ENCODE measurements around the gene DUSP21. TPM values are rescaled to one million over a fixed set of nuclear protein-coding genes. Genes with fewer than 3 reads are reported as not detected.

Gene DUSP21
- total and polyA plus RNA-seq, 2 donors (not counting 3 experiments of a cell fraction or from before 2014, with no cell fraction given), result not detected

GRCh38 chrX:44882635-44883034 lies 38.8 kb downstream of the DUSP21 start:
- CTCF ChIA-PET, result no interaction called here
- TF ChIP-seq GATA2 (IDR thresholded peaks at IDR 0.05; ENCODE audit: insufficient read depth, insufficient read length, low read depth, low read length), result no peak
- TF ChIP-seq, protein P1, sequence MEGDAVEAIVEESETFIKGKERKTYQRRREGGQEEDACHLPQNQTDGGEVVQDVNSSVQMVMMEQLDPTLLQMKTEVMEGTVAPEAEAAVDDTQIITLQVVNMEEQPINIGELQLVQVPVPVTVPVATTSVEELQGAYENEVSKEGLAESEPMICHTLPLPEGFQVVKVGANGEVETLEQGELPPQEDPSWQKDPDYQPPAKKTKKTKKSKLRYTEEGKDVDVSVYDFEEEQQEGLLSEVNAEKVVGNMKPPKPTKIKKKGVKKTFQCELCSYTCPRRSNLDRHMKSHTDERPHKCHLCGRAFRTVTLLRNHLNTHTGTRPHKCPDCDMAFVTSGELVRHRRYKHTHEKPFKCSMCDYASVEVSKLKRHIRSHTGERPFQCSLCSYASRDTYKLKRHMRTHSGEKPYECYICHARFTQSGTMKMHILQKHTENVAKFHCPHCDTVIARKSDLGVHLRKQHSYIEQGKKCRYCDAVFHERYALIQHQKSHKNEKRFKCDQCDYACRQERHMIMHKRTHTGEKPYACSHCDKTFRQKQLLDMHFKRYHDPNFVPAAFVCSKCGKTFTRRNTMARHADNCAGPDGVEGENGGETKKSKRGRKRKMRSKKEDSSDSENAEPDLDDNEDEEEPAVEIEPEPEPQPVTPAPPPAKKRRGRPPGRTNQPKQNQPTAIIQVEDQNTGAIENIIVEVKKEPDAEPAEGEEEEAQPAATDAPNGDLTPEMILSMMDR (IDR thresholded peaks at IDR 0.05; ENCODE audit: extremely low read depth in 1 of 2, insufficient read depth in 1 of 2, low read depth in 1 of 2, low read length in 2 of 2), result no peak
- TF ChIP-seq POLR2A (IDR thresholded peaks at IDR 0.05; ENCODE audit: low read depth, low read length), result no peak
- TF ChIP-seq JUN (IDR thresholded peaks at IDR 0.05; ENCODE audit: borderline replicate concordance, insufficient read depth, insufficient read length, low read depth), result no peak
- TF ChIP-seq MYC (IDR thresholded peaks at IDR 0.05; ENCODE audit: low read depth, low read length), result no peak
- no peak overlapping the region for H3K27ac ChIP-seq (ENCODE audit: insufficient read depth, low read depth, low read length)
- peaks cover 3% of the 10 kb centered on the region for H4K20me1 ChIP-seq (replicated peaks; ENCODE audit: control insufficient read depth, extremely low read depth, insufficient read depth, low read length)
- H3K79me2 ChIP-seq (ENCODE audit: control insufficient read depth, insufficient read depth, low read length), result peaks cover 82% of the 10 kb centered on the region
- FAIRE-seq, result no peak
- H3K4me3 ChIP-seq (replicated peaks in 1 of 3; ENCODE audit: insufficient read depth in 1 of 3, low read depth in 1 of 3, low read length in 3 of 3), result no peak overlapping the region
- no peaks in the 10 kb centered on the region for H3K9me3 ChIP-seq (replicated peaks; ENCODE audit: control insufficient read depth, insufficient read depth, low read length)
- intact Hi-C loops (cut with micrococcal nuclease) (no loop called here), dilution Hi-C loops (cut with MboI; ENCODE audit: extremely low pct_ligation_motif_present, low sequenced_read_pairs) (no loop called here)
- no peak for DNase-seq (ENCODE audit: low read depth, low spot score)
- no peaks in the 10 kb centered on the region for H3K27me3 ChIP-seq (ENCODE audit: control insufficient read depth in 2 of 2, insufficient read depth in 2 of 2, low read length in 2 of 2)
- H3K4me2 ChIP-seq (ENCODE audit: insufficient read depth, low read length), result no peak overlapping the region
- no peaks in the 10 kb centered on the region for H3K4me1 ChIP-seq (ENCODE audit: control insufficient read depth, extremely low read depth, insufficient read depth, low read length)
- no peak overlapping the region for H2AFZ ChIP-seq (ENCODE audit: low read depth, low read length)
- no peaks in the 10 kb centered on the region for H3K9me1 ChIP-seq (replicated peaks; ENCODE audit: control insufficient read depth, extremely low read depth, insufficient read depth, low read length)
- POLR2A ChIA-PET, result no interaction called here
- H3K9ac ChIP-seq (replicated peaks; ENCODE audit: extremely low read depth, insufficient read depth, low read length), result no peak overlapping the region
- BruUV-seq (replicated peaks), result no TSS peak
- no peaks in the 10 kb centered on the region for H3K36me3 ChIP-seq (ENCODE audit: control insufficient read depth in 2 of 2, extremely low read depth in 1 of 2, insufficient read depth in 2 of 2, low read length in 2 of 2)

DNA sequence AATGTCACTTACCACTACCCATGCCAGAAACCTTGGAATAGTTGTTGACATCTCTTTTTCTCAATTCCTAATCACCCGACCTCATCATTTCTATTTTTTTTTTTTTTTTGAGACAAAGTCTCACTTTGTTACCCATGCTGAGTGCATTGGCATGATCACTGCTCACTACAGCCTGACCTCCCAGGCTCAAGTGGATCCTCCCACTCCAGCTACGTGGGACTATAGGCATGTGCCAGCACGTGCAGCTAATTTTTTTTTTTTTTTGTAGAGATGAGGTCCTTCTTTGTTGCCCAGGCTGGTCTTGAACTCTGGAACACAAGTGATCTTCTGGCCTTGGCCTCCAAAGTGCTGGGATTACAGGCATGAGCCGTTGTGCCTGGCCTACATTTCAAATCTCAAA lies 41.1 kb downstream of the DUSP21 start:
- Histone ChIP-seq H3K27me3 (ENCODE audit: control insufficient read depth in 2 of 2, insufficient read depth in 2 of 2, low read length in 2 of 2) (no peaks in the 10 kb centered on the region), H3K9ac (replicated peaks; ENCODE audit: extremely low read depth, insufficient read depth, low read length) (no peak overlapping the region), H3K9me3 (replicated peaks; ENCODE audit: control insufficient read depth, insufficient read depth, low read length) (no peaks in the 10 kb centered on the region), H4K20me1 (replicated peaks; ENCODE audit: control insufficient read depth, extremely low read depth, insufficient read depth, low read length) (peaks cover 3% of the 10 kb centered on the region), H2AFZ (ENCODE audit: low read depth, low read length) (no peak overlapping the region), H3K4me2 (ENCODE audit: insufficient read depth, low read length) (no peak overlapping the region), H3K79me2 (ENCODE audit: control insufficient read depth, insufficient read depth, low read length) (peaks cover 83% of the 10 kb centered on the region), H3K36me3 (ENCODE audit: control insufficient read depth in 2 of 2, extremely low read depth in 1 of 2, insufficient read depth in 2 of 2, low read length in 2 of 2) (no peaks in the 10 kb centered on the region), H3K27ac (ENCODE audit: insufficient read depth, low read depth, low read length) (no peak overlapping the region), H3K4me3 (replicated peaks in 1 of 3; ENCODE audit: insufficient read depth in 1 of 3, low read depth in 1 of 3, low read length in 3 of 3) (no peak overlapping the region), H3K4me1 (ENCODE audit: control insufficient read depth, extremely low read depth, insufficient read depth, low read length) (peaks cover 2% of the 10 kb centered on the region), H3K9me1 (replicated peaks; ENCODE audit: control insufficient read depth, extremely low read depth, insufficient read depth, low read length) (no peaks in the 10 kb centered on the region)
- FAIRE-seq (no peak), DNase-seq (ENCODE audit: low read depth, low spot score) (no peak)
- TF ChIP-seq JUN (IDR thresholded peaks at IDR 0.05; ENCODE audit: borderline replicate concordance, insufficient read depth, insufficient read length, low read depth) (no peak), MYC (IDR thresholded peaks at IDR 0.05; ENCODE audit: low read depth, low read length) (no peak), GATA2 (IDR thresholded peaks at IDR 0.05; ENCODE audit: insufficient read depth, insufficient read length, low read depth, low read length) (no peak), FOS (IDR thresholded peaks at IDR 0.05; ENCODE audit: borderline replicate concordance, insufficient read depth, low read length) (no peak), POLR2AphosphoS5 (IDR thresholded peaks at IDR 0.05; ENCODE audit: insufficient read depth, low read depth, low read length) (no peak), EZH2 (IDR thresholded peaks at IDR 0.05; ENCODE audit: borderline replicate concordance, low read depth, low read length, severe bottlenecking) (no peak), POLR2A (IDR thresholded peaks at IDR 0.05; ENCODE audit: low read depth, low read length) (no peak)
- TF ChIP-seq, protein P1 (IDR thresholded peaks at IDR 0.05; ENCODE audit: extremely low read depth in 1 of 2, insufficient read depth in 1 of 2, low read depth in 1 of 2, low read length in 2 of 2), result no peak
- TF ChIP-seq, protein P2, sequence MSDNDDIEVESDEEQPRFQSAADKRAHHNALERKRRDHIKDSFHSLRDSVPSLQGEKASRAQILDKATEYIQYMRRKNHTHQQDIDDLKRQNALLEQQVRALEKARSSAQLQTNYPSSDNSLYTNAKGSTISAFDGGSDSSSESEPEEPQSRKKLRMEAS (IDR thresholded peaks at IDR 0.05; ENCODE audit: insufficient read depth, insufficient read length), result no peak
- dilution Hi-C loops (cut with MboI; ENCODE audit: extremely low pct_ligation_motif_present, low sequenced_read_pairs) (no loop called here), intact Hi-C loops (cut with micrococcal nuclease) (loop anchor here (5.0 kb wide), 1 partner anchor 912 kb away; no protein-coding TSS in a partner anchor)
- ChIA-PET POLR2A (no interaction called here), CTCF (no interaction called here)
- no TSS peak for BruUV-seq (replicated peaks)
